ENCODE data around the gene PCDHAC2.

- TF ChIP-seq CTCF (IDR thresholded peaks at IDR 0.05) (no peak), EP300 (IDR thresholded peaks at IDR 0.05) (no peak)
These were observed 13.0 kb upstream of the PCDHAC2 start for GRCh38 chr5:140953234-140953633.

All from stomach (tissue), 4 donors.